OCI-LY7 (cell line): ENCODE results near the gene NUBP1. TPM values are rescaled to one million over a fixed set of nuclear protein-coding genes. Genes with fewer than 3 reads are reported as not detected.

Source experiments
- BruUV-seq: library from RNA; stranded (reverse); fragments of 400-500 nt; replicated peaks from 2 replicates; lab custom pipeline; 2021; lab: Mats Ljungman, UMichigan
- CTCF ChIA-PET: fragments of 300-600 bp; sonication (Branson Sonifier 250); formaldehyde crosslinking; loops from one replicate; lab custom pipeline; 2022; ENCODE audit warnings: antibody characterized with exemption; ENCODE audit not compliant: unreplicated experiment; lab: Charles Lee
- POLR2A ChIA-PET: fragments of 300-600 bp; sonication (Branson Sonifier 250); formaldehyde crosslinking; loops from one replicate; lab custom pipeline; 2022; ENCODE audit warnings: antibody characterized with exemption; lab: Charles Lee
- DNase-seq: peaks from one replicate; pipeline ENCODE4 v3.0.0-alpha.2; 2015; ENCODE audit warnings: low spot score
- H2AFZ ChIP-seq: fragments of 200-600 bp; sonication (generic), shearing (Covaris generic); 2 replicates; pipeline ENCODE4 v1.6.1; 2014; ENCODE audit warnings: mild to moderate bottlenecking, antibody characterized with exemption, low read length, moderate library complexity
- H3K27ac ChIP-seq: fragments of 200-600 bp; sonication (generic); 2 replicates; pipeline ENCODE4 v1.5.1; 2014; ENCODE audit warnings: mixed run types, low read depth, mild to moderate bottlenecking, moderate library complexity, low read length, inconsistent platforms; ENCODE audit not compliant: poor library complexity, severe bottlenecking
- H3K36me3 ChIP-seq: fragments of 200-600 bp; sonication (generic); 2 replicates; pipeline ENCODE4 v1.6.1; 2014; ENCODE audit warnings: mild to moderate bottlenecking, antibody characterized with exemption, low read length, moderate library complexity, mixed read lengths; ENCODE audit not compliant: insufficient read depth
- H3K4me1 ChIP-seq: fragments of 200-600 bp; sonication (generic); 2 replicates; pipeline ENCODE4 v1.5.1; 2014; ENCODE audit warnings: mild to moderate bottlenecking, low read length; ENCODE audit not compliant: insufficient read depth, poor library complexity, severe bottlenecking
- H3K4me2 ChIP-seq: fragments of 200-600 bp; sonication (generic); 2 replicates; pipeline ENCODE4 v1.6.1; 2014; ENCODE audit warnings: mild to moderate bottlenecking, low read length
- H3K4me3 ChIP-seq: fragments of 200-600 bp; sonication (generic); 2 replicates; pipeline ENCODE4 v1.5.1; 2014; ENCODE audit warnings: mild to moderate bottlenecking, low read depth, low read length; ENCODE audit not compliant: poor library complexity, severe bottlenecking
- H3K79me2 ChIP-seq: fragments of 200-600 bp; sonication (generic); 2 replicates; pipeline ENCODE4 v1.6.1; 2016; ENCODE audit warnings: low read depth, mild to moderate bottlenecking, low read length, moderate library complexity, mixed read lengths; ENCODE audit not compliant: insufficient read depth
- H3K9me2 ChIP-seq: fragments of 200-600 bp; sonication (generic); 2 replicates; pipeline ENCODE4 v1.6.1; 2016; ENCODE audit warnings: mild to moderate bottlenecking, low read length, mixed read lengths; ENCODE audit not compliant: insufficient read depth
- H3K9me3 ChIP-seq: fragments of 200-600 bp; sonication (generic); 2 replicates; pipeline ENCODE4 v1.6.1; 2014; ENCODE audit warnings: mild to moderate bottlenecking, mixed run types, low read length, mixed read lengths
- H4K20me1 ChIP-seq: fragments of 200-600 bp; sonication (generic); 2 replicates; pipeline ENCODE4 v1.6.1; 2014; ENCODE audit warnings: mild to moderate bottlenecking, antibody characterized with exemption, low read length, moderate library complexity, mixed read lengths; ENCODE audit not compliant: insufficient read depth
- EZH2phosphoT487 ChIP-seq: fragments of 200-600 bp; sonication (generic); IDR thresholded peaks from 2 replicates; pipeline ENCODE4 v1.6.1; 2018; ENCODE audit warnings: low read depth, borderline replicate concordance, mild to moderate bottlenecking, mixed run types, antibody characterized with exemption, low read length, moderate library complexity, mixed read lengths
- intact Hi-C: fragments of 100-400 bp; cut with micrococcal nuclease; formaldehyde crosslinking; loops from one replicate; pipeline ENCODE4 v1.10.0; 2022; ENCODE audit not compliant: unreplicated experiment
- total RNA-seq, 2 experiments: library from RNA; depleted of rRNA in 1 of 2; stranded (reverse); fragments of >200 nt in 1 of 2; shearing (Covaris generic) in 1 of 2; gene quantifications; 2 replicates each; pipeline ENCODE4 v1.2.3, GENCODE V29; 2014 to 2022
- TF ChIP-seq, protein P1 (sequence below): fragments of 200-600 bp; sonication (generic); conservative IDR thresholded peaks from 2 replicates; pipeline ENCODE4 v1.5.1; 2014; ENCODE audit warnings: mild to moderate bottlenecking, antibody characterized with exemption, low read length, moderate library complexity, mixed read lengths

Gene NUBP1
- total RNA-seq, 2 experiments from 2014 or later: 20.7 to 27.4 TPM

DNA sequence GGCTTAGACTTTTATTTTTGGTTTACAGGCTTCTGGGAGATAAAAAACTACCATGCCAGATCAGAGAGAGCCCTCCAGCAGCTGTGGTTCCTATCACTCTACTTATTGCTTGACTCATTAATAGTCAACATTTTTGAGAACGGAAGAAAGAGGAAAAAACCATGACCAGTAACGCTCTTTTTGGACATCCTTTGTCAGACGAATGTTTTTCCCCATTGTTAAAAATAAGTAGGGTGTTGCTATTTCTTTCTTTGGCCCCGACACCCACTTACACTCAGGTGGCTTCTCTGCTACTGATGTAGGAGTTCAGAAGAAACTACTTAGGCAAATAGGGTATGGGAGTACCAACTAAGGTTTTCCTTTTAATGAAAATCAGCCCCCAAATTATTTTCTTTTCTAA, 47.4 kb downstream of the NUBP1 start:
- Histone ChIP-seq H3K79me2 (no peaks in the 10 kb centered on the region), H3K4me3 (no peak overlapping the region), H3K4me2 (no peak overlapping the region), H3K9me3 (0 out of 2 replicates have a peak, but pooled peaks cover 7% of the 10 kb centered on the region), H3K9me2 (no peaks in the 10 kb centered on the region), H3K36me3 (no peaks in the 10 kb centered on the region; the same call in 1 of the 2 replicates), H3K4me1 (peaks cover 18% of the 10 kb centered on the region), H4K20me1 (no peaks in the 10 kb centered on the region), H2AFZ (no peak overlapping the region), H3K27ac (no peak overlapping the region)
- intact Hi-C loops: no loop called here
- BruUV-seq: no TSS peak
- ChIA-PET POLR2A (no interaction called here), CTCF (no interaction called here)
- no peak for DNase-seq
- TF ChIP-seq, protein P1, sequence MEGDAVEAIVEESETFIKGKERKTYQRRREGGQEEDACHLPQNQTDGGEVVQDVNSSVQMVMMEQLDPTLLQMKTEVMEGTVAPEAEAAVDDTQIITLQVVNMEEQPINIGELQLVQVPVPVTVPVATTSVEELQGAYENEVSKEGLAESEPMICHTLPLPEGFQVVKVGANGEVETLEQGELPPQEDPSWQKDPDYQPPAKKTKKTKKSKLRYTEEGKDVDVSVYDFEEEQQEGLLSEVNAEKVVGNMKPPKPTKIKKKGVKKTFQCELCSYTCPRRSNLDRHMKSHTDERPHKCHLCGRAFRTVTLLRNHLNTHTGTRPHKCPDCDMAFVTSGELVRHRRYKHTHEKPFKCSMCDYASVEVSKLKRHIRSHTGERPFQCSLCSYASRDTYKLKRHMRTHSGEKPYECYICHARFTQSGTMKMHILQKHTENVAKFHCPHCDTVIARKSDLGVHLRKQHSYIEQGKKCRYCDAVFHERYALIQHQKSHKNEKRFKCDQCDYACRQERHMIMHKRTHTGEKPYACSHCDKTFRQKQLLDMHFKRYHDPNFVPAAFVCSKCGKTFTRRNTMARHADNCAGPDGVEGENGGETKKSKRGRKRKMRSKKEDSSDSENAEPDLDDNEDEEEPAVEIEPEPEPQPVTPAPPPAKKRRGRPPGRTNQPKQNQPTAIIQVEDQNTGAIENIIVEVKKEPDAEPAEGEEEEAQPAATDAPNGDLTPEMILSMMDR: no peak
- TF ChIP-seq EZH2phosphoT487: no peak

DNA sequence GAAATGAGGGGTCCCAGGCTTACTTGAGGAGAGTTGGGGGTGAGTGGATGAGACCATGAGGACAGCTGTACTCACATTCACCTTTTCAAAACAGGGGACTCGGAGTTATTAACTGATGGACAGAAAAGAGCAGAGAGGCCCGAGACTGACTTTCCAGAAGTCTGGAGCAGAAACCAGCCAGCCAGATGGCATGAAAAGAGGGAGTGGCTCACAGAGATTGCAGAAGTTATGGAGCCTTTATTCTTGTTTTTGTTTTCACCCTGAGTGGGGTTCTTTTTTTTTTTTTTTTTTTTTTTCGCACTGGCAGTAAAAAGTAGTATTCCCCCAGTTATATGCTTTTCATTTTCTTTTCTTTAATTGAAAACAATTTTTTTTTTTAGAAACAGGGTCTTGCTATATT, 56.1 kb downstream of the NUBP1 start:
- Histone ChIP-seq H4K20me1 (no peaks in the 10 kb centered on the region), H3K27ac (no peak overlapping the region), H3K9me3 (no peaks in the 10 kb centered on the region), H3K36me3 (no peaks in the 10 kb centered on the region), H2AFZ (no peak overlapping the region), H3K4me1 (peaks cover 4% of the 10 kb centered on the region), H3K4me3 (no peak overlapping the region), H3K4me2 (no peak overlapping the region), H3K9me2 (no peaks in the 10 kb centered on the region), H3K79me2 (no peaks in the 10 kb centered on the region)
- no TSS peak for BruUV-seq
- DNase-seq: no peak
- ChIA-PET CTCF (no interaction called here), POLR2A (no interaction called here)
- intact Hi-C loops: no loop called here
- TF ChIP-seq, protein P1: no peak
- TF ChIP-seq EZH2phosphoT487: no peak

DNA sequence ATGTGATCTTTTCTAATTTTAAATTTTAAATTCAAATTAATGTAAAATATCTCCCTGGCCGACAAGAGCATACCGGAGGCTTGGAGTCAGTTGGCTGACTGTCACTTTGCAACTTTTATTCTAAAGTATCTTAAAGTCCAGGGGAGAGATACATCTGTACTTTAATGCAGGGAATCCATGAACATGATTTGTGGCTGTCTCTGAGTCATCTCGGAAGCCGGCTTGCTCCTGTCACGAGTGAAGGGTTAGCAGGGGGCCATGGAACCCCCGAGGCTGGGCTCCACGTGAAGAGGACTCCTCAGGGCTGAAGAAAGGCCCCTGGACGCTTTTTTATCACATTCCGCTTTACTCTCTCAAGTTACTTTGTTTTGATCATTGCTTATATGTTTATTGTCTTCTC, 61.7 kb downstream of the NUBP1 start:
- Histone ChIP-seq H3K36me3 (no peaks in the 10 kb centered on the region), H4K20me1 (no peaks in the 10 kb centered on the region), H3K9me2 (no peaks in the 10 kb centered on the region), H3K9me3 (no peaks in the 10 kb centered on the region), H3K4me1 (peaks cover 32% of the 10 kb centered on the region), H3K4me3 (no peak overlapping the region), H3K27ac (no peak overlapping the region), H2AFZ (no peak overlapping the region), H3K79me2 (no peaks in the 10 kb centered on the region), H3K4me2 (no peak overlapping the region)
- intact Hi-C loops: no loop called here
- TF ChIP-seq, protein P1: no peak
- no peak for TF ChIP-seq EZH2phosphoT487
- POLR2A ChIA-PET: interaction anchor here (0.5 kb wide), 1 partner anchor 18 kb away, joined by 3 read pairs; no protein-coding TSS in a partner anchor
- CTCF ChIA-PET: no interaction called here
- no peak for DNase-seq
- BruUV-seq: no TSS peak
